Effector memory CD4-positive, alpha-beta T cell (primary cell): Measurements from ENCODE around the gene DIAPH1.

Experiments used
- DNase-seq, 3 donors: peaks; one replicate each; pipeline ENCODE4 v3.0.0-alpha.2; 2020
- H3K27ac ChIP-seq: 2 replicates; pipeline ENCODE4 v1.7.0; 2013; ENCODE audit warnings: mild to moderate bottlenecking, low read length, moderate library complexity; ENCODE audit not compliant: insufficient read depth, poor library complexity, severe bottlenecking
- H3K27me3 ChIP-seq: replicated peaks from 2 replicates; pipeline ENCODE4 v1.7.0; 2013; ENCODE audit warnings: mild to moderate bottlenecking, low read length; ENCODE audit not compliant: insufficient read depth, control insufficient read depth, poor library complexity, severe bottlenecking
- H3K36me3 ChIP-seq: 2 replicates; pipeline ENCODE4 v1.7.0; 2013; ENCODE audit warnings: mild to moderate bottlenecking, low read length, moderate library complexity; ENCODE audit not compliant: control insufficient read depth, insufficient read depth
- H3K4me1 ChIP-seq: 2 replicates; pipeline ENCODE4 v1.7.0; 2013; ENCODE audit warnings: low read length, mild to moderate bottlenecking; ENCODE audit not compliant: control insufficient read depth, insufficient read depth, poor library complexity, severe bottlenecking
- H3K4me3 ChIP-seq: 2 replicates; pipeline ENCODE4 v1.7.0; 2013; ENCODE audit warnings: low read length, low read depth, mild to moderate bottlenecking; ENCODE audit not compliant: insufficient read depth, poor library complexity, severe bottlenecking
- H3K9me3 ChIP-seq: 2 replicates; pipeline ENCODE4 v1.7.0; 2013; ENCODE audit warnings: mild to moderate bottlenecking, low read length, moderate library complexity; ENCODE audit not compliant: control insufficient read depth
- total RNA-seq, 3 donors: gene quantifications; one replicate each; lab custom pipeline; 2026; lab: John Stamatoyannopoulos, UW

The DIAPH1 gene
- 256 to 388 (median 373) reads per million in 3 donors for total RNA-seq

- Histone ChIP-seq H3K4me1 (peaks cover 17% of the 10 kb centered on the region), H3K9me3 (no peaks in the 10 kb centered on the region), H3K27ac (peak within 1 kb of the TSS; percentile 90), H3K27me3 (no peaks in the 10 kb centered on the region), H3K4me3 (peak within 1 kb of the TSS; percentile 95), H3K36me3 (peaks cover 18% of the 10 kb centered on the region)
- DNase-seq = peak; percentile 96 to 97 (median 97)
Measured at GRCh38 chr5:141618804-141619554, at the start of gene DIAPH1. Gene DIAPH1 (minus strand): TSS chr5:141619000. CDS start chr5:141618914, 86 bp downstream.

- Histone ChIP-seq H3K9me3 (no peaks in the 10 kb centered on the region), H3K27ac (no peak overlapping the region), H3K36me3 (no peaks in the 10 kb centered on the region), H3K27me3 (no peaks in the 10 kb centered on the region), H3K4me1 (no peaks in the 10 kb centered on the region), H3K4me3 (no peak overlapping the region)
- no peak for DNase-seq
Measured at GRCh38 chr5:141665995-141666940, 47.5 kb upstream of the DIAPH1 start.

- Histone ChIP-seq H3K27ac (no peak overlapping the region), H3K27me3 (no peaks in the 10 kb centered on the region), H3K4me1 (no peaks in the 10 kb centered on the region), H3K4me3 (no peak overlapping the region), H3K9me3 (no peaks in the 10 kb centered on the region), H3K36me3 (no peaks in the 10 kb centered on the region)
- peak; percentile 42 to 62 (median 47) for DNase-seq
Measured at GRCh38 chr5:141664733-141665461, 46.1 kb upstream of the DIAPH1 start.

GRCh38 chr5:141663506-141663905 is 44.7 kb upstream of the DIAPH1 start:
- no peak overlapping the region for H3K27ac ChIP-seq
- no peaks in the 10 kb centered on the region for H3K36me3 ChIP-seq
- H3K4me3 ChIP-seq = no peak overlapping the region
- H3K27me3 ChIP-seq = no peaks in the 10 kb centered on the region
- no peaks in the 10 kb centered on the region for H3K9me3 ChIP-seq
- DNase-seq = no peak
- H3K4me1 ChIP-seq = no peaks in the 10 kb centered on the region

- Histone ChIP-seq H3K4me1 (no peaks in the 10 kb centered on the region), H3K4me3 (no peak overlapping the region), H3K9me3 (no peaks in the 10 kb centered on the region), H3K27me3 (no peaks in the 10 kb centered on the region), H3K27ac (no peak overlapping the region), H3K36me3 (no peaks in the 10 kb centered on the region)
- DNase-seq = no peak
Measured at GRCh38 chr5:141662028-141662427, 43.2 kb upstream of the DIAPH1 start.

- DNase-seq = no peak
- H3K36me3 ChIP-seq = no peaks in the 10 kb centered on the region
- H3K27me3 ChIP-seq = no peaks in the 10 kb centered on the region
- H3K27ac ChIP-seq = no peak overlapping the region
- no peaks in the 10 kb centered on the region for H3K4me1 ChIP-seq
- H3K9me3 ChIP-seq = no peaks in the 10 kb centered on the region
- H3K4me3 ChIP-seq = no peak overlapping the region
Measured at GRCh38 chr5:141657937-141658545, 39.2 kb upstream of the DIAPH1 start.

GRCh38 chr5:141657404-141657803 is 38.6 kb upstream of the DIAPH1 start:
- Histone ChIP-seq H3K27me3 (no peaks in the 10 kb centered on the region), H3K36me3 (no peaks in the 10 kb centered on the region), H3K9me3 (no peaks in the 10 kb centered on the region), H3K27ac (no peak overlapping the region), H3K4me3 (no peak overlapping the region), H3K4me1 (no peaks in the 10 kb centered on the region)
- no peak for DNase-seq

GRCh38 chr5:141656396-141656795 is 37.6 kb upstream of the DIAPH1 start:
- H3K4me1 ChIP-seq = no peaks in the 10 kb centered on the region
- H3K4me3 ChIP-seq = no peak overlapping the region
- H3K27me3 ChIP-seq = no peaks in the 10 kb centered on the region
- no peaks in the 10 kb centered on the region for H3K9me3 ChIP-seq
- no peaks in the 10 kb centered on the region for H3K36me3 ChIP-seq
- no peak overlapping the region for H3K27ac ChIP-seq
- DNase-seq = no peak

- no peak for DNase-seq
- Histone ChIP-seq H3K4me1 (peaks cover 8% of the 10 kb centered on the region), H3K27ac (no peak overlapping the region), H3K4me3 (no peak overlapping the region), H3K36me3 (no peaks in the 10 kb centered on the region), H3K9me3 (no peaks in the 10 kb centered on the region), H3K27me3 (no peaks in the 10 kb centered on the region)
Measured at GRCh38 chr5:141655020-141655419, 36.2 kb upstream of the DIAPH1 start.
